ENCODE data around the gene FLRT1.

Gene FLRT1

DNA sequence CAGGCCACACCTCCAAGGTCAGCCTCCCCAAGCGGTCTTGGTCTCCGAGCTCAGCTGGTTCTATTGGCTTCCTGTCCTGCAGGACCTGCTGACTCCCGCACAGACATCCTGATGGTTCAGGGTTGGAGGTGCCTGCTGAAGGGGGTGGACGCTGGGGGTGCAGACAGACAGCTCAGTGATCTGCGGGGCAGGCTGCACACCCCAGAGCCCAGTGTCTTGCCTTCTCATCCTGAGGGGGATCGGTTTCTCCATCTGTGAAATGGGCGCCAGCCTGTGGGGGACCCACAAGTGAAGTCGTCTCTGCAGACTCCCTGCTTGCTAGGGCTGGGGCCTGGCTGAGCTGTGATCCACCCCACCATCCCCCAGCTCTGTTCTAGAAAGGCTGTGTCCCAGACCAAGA lies 13.8 kb downstream of the FLRT1 start:
- no peak for DNase-seq

DNA sequence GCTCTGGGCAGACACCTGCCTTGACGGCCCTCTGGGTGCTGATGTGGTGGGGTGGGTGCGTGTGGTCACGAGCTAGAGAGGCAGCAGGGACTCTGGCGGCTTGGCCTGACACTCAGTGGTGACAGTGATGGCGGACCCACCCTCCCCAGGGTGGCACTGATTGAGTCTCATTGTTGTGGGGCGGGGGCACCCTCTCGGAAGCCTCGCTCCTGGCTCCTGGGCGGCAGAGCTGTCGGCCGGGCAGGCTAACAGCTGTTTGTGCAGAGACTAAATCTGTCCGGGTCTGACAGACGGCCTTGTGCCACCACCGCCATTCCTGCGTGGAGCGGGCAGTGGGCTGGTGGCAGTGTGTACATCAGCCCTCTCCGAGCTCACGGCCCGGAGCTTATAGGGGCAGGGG lies 15.6 kb downstream of the FLRT1 start:
- DNase-seq, result no peak

DNA sequence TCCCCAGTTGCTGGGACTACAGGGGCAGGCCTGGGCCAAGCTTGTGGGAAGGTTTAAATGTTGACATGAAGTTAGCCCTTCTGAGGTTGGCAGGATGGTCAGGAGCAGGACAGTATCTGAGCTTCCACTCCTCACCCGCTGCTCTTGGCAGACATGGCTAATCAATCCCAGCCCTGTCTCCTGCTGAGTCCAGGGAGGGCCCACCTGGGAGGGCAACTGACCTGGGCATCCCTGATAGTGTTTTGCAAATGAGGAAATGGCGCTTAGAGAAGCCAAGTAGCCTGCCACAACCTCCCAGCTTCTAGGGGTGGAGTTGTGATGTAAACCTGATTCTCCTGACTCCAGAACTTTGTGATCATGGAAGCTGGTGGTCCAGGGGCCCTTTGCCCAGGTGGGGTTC lies 16.7 kb downstream of the FLRT1 start:
- DNase-seq, result no peak

DNA sequence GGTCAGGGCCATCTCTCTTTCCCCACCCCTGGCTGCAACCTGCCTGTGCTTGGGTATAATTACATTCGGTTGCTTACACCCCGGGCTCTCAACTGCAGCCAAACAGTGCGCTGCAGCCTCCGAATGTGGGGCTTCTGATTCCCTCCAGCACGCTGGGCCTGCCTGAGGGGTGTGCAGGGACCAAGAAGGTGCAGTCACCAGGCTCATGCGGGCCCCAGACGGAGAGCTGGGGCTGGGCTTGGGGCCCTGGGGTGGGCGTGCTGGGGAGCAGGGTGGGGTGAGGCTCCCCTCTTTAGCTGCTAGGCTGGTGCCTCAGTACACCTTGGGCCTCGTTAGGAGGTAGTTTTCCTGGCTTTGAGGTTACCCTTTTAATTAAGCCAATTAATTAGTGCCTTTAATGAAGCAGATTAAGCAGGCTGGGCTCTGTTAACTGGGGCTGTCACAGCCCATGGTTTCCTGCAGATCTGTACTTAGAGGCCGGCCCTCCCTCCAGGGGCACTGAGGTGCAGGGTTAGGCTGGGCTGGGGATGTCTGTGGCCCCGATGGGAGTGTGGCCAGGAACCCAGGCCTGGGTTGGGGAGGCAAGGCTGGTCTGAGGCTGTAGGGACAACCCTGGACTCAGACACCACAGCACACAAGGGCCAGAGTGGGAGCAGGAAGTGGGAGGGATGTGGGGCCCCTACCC lies 17.3 kb downstream of the FLRT1 start:
- DNase-seq, result no peak

DNA sequence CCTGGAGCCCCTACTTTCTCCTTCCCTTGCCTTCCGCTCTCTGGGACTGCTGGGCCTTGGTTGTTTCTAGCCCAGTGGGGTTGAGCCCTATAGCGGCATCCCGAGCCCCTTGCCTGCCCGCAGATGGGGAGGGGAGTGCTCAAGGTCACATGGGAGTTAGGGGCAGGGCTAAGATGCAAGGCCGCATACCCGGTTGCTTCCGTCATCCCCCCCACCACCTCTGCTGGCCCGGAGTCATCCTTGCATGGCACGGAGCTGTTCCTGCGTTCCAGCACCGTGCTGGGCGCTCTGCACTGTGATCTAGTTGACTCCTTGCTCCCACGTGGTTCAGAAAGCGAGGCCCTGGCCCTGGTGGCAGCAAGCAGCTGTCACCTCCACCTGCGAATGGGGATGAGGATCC lies 18.0 kb downstream of the FLRT1 start:
- DNase-seq, result no peak

DNA sequence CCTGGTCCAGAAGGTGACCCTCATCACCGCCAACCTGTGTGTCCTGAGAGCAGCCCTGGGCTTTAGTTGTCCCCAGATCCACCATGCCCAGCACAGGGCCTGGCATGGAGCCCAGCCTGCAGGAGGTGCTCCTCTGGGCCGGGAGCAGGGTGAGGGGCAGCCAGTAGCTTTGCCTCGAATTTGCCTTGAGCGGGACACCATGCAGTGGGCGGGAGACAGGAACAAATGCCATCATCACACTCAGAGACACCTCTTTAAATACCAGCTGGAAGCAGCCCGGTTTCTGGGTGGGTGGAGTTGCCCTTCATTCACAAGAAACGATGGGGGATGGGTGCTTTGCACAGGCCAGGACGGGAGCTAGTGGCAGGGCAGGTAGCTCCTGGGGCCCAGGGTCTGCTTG lies 19.3 kb downstream of the FLRT1 start:
- no peak for DNase-seq

DNA sequence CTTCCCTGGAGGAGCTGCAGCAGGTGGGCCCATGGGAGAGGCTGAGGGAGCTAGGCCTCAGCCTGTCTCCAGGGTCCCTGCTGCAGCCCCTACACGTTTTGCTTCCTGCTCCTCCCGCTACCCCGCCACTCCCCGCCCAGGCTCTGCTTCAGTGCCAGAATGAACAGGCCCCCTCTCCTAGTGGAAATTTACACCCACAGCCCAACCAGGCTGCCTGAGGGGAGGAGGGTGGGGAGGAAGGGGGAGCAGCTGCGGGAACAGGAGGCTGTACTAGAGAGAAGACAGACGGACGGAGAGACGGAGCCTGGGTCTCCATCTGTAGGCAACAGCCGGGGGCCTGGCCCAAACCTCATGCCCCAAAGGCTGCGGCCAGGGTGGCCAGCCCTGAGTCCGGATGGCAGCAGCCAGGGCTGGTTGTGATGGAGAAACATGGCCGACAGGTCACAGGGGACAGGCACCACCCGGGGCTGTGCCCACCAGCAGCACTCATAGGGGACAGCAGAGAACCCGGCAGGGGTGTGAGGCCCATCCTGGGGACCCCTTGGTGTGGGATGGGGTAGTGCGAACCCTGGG lies 20.6 kb downstream of the FLRT1 start:
- DNase-seq, result no peak

DNA sequence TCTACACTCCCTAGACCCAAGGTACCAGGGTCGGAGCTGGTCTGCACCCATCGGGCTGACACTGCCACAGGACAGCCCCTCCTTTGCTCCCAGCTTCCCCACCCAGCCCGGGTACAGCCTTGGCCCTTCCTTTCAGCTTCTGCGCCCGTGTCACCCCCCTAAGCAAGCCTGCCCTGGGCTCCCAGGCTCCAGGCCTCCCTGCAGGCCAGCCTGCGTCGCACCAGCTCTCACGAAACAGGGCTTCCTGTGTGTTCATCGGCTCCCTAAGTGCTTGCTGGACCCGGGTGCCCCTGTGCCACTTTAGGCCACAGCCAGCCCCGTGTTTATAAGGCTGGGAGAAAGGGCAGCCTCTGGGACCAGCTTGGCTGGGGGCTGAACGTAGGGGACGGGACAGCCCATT lies 21.1 kb downstream of the FLRT1 start:
- no peak for DNase-seq

DNA sequence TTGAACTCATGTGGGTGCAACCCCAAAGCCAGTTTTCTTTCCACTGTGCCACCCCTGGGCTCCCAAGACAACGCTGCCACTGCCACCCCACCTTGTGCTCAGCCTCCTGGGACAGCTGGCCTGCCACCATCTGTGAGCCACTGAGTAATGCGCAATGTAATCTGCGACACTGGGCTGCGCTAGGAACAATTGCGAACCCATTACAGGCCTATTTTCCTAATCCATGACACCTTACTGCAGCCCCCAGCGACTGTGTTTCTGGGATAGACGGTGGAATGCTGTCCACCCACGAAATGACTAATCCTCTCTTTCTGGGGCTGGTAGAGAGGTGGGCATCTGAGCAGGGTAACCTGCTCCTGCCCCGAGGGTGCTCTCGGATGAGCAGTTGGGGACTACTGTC lies 22.2 kb downstream of the FLRT1 start:
- no peak for DNase-seq

DNA sequence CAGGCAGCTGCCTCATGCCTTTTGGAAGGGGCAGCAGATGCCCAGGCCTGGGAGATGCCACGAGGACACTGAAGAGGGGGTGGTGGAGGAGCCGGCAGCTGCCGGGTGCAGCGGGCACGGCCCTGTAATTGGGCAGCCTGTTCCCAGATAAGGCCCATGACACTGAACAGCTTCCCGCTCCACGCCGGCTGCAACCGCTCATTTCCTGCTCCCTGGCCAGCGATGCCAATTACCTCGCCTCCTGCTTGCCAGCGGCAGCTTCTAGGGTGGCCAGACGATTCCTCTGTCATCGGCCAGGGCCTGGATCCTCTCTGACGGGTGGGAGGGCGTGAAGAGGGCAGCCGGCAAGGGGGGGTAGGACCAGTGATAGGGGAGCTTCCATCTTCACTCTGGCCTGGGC lies 22.8 kb downstream of the FLRT1 start:
- DNase-seq, result no peak

DNA sequence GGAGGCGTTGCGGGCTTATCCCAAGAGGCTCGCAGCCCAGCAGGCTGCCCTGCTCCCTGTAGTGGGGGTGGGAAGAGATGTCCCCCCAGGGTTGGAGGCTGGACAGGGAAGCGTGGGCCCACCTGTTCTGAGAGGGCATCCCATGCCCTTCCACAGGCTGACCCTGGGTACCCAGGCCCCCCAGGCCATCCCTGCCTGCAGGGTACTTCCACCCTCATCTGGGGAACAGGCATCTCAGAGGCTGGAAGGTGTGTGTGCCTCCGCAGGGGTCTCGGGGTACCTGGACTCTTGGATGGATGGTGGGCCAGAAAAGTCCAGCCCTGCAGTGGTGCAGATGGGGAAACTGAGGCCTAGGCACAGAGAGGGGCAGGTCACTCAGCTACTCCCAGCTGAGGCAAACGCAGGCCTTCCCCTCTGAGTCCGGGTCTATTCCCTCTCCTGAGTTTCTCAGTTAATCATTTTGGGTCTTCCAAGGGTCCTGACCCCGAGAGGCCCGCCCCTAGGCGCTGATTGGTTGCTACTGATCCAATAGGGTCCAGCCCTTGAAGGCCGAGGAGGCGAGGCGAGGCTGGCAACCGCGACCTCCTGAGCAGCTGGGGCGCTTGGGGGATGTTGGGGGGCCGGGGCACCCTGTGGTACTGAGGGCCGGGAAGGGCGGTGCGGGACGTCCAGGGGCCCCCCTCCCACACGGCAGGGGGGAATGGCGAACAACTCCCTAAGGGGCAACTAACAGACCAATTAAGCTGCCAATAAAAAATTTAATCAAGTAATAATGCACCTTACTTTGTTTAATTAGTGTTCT lies 23.8 kb downstream of the FLRT1 start:
- no peak for DNase-seq

DNA sequence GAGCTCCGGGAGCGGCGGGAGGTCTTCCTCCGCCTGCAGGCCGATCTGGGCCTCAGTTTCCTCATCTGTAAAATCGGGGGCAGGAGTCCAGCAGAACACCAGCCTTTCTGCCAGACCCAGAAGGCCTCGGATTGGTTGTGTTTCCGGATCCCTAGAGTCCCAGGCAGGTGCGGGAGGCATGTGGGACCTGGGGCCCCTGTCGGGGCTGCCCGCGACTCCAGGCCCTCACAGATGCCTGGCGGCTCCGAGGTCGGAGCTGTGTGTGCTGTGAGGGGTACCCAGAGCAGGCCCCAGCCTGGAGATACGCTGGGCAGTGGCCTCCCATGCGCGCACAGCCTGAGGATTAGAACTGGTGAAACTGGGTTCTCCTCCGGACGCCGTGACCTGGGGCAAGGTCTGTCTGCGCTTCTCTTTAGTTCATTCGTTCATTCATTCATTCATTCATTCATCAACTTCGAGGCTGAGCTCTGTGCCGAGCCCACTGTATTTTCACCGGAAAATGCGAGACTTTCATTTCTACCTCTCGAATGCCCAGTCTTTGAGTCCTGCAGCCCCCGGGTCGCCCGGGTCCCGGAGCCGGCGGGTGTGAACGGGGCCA lies 24.6 kb downstream of the FLRT1 start:
- peak; percentile 61 for DNase-seq

DNA sequence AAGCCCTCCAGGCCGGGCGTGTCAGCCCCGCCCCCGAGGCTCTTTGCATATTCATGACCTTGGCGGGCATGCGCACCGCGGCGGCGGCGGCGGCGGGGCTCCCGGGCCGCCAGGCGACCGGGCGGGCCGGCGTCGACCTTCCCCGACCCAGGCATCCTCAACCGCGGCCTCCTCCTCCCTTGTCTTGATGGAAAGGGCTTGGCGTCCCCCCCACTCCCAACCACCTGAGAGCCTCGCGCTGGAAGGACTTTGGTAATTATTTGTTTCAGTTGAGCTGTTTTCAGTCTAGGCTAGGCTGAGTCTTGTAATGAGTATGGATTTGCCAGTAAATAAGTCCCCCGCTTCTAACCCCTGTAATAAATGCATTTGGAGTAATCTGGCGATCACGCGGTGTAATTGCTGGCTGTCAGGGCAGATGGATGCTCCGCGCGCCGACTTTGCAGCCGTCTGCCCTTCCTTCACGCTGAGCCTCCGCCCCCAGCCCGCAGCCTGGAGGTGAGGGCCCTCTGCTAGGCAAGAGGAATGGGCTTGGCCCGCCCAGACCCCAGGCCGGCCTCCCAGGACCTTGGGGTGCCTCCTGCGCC lies 25.2 kb downstream of the FLRT1 start:
- peak; percentile 79 for DNase-seq

DNA sequence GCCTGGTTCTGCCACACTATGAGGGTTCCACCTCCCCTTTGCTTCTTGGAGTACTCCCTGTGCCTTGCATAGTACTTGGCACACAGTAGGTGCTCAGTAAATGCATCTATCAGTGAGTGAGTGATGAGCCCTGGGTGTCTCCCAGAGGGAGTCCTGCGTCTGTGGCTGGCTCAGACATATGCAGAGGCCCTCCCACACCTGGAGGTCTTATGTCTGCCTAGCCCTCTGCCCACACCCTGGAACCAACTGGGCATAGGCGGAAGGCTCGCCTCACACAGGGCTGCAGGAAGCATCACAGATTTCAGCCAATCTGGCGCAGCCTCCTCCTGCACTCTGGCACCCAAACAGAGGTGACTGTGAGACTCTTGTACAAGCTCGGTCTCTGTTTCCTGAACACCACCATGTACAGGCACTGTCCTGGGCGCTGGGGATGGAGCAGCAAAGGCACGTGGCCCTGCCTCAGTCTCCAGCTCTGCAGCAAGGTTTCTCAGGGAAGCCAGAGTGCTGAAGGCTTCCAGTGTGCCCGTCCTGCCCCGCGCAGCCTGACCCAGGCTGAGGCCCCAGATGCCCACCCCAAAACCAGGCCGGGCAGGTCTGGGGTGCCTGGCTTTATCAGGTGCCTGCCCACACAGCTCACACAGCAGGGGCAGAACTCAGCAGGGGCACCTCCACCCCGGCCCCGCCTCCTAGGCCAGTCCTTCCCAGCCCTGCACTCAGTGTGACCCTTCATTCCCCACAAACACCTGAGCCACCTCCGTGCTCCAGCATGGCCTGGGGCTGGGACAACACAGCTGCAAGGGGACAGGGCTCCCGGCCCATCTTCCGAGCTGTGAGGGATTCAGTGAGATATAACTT lies 26.7 kb downstream of the FLRT1 start:
- no peak for DNase-seq

DNA sequence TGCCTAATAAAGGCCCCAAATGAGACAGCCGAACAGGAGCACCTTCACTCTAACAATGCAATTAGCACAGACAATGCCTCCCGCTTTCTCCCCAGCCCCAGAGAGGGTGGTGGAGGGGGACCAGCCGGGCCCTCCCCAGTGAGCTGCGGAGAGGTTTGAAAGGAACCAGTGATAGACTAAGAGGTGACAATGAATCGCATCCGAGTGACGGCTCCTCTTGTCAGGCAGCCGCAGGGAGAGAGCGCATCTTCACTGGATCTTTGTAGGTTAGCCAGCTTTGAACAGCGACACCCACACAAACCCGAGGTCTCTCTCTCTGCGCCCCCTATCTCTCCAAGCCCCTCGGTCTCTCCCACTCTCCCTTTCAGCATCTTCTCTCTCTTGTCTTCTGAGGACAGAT lies 28.0 kb downstream of the FLRT1 start:
- DNase-seq, result peak; percentile 68

DNA sequence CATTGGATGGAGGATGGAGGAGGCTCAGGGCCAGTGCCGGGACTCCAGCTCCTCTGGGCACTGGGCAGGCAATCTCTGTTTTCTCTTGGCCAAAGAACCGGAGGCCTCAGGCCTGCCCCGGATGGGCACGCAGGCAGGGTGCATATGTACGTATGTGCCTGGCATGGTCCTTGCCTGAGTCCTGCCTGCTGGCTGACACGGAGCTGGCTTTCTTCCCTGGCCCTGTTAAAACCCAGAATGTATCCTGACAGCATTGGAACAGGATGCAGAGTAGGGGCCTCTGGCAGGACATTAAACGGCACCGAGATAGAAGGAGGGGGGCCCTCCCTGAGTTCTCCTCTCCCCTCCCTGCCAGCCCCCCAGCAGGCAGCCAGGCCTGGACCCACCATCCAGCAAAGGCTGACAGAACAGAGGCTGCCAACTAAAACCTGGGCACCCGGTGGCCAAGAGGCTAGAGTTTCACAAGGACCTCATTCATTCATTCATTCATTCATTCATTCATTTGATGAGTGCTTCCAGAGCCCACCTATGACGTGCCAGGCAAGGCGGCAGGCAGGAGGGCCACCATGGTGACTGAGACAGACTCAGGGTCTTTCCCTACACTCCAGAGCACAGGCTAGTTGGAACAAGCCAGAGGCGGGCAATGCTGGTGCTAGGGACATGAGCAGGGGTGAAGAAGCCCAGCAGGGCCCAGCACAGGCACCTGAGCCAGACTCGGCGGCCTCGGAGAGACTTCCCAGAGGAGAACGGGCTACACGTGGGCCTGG lies 28.8 kb downstream of the FLRT1 start:
- no peak for DNase-seq

DNA sequence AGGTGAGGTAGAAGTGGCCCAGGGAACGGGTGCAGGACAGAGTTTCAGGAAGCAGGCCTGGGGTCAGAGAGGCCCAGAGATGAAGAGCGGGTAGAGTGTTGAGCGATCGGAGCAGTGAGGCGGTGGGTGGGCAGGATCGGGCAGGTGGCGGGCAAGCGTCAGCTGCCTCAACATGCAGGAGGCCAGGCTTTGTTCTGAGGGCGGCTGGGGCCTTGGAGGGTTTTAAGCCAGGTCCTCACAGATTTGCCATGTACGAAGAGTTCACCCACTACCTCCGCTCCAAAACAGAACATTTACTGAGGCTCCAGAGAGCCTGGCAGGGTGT lies 29.4 kb downstream of the FLRT1 start:
- no peak for DNase-seq

DNA sequence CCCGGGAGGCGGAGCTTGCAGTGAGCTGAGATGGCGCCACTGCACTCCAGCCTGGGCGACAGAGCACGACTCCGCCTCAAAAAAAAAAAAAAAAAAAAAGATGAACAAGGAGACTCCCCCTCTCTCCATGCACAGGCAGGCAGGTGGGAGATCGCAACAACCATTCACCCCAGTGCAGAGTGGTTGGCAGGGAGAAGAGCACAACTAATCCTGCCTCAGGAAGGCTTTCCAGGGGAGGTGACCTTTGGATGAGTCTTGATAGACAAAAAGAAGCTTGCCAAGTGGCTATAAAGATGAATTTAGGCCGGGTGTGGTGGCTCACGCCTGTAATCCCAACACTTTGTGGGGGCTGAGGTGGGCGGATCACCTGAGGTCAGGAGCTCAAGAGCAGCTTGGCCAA lies 30.0 kb downstream of the FLRT1 start:
- DNase-seq, result no peak

DNA sequence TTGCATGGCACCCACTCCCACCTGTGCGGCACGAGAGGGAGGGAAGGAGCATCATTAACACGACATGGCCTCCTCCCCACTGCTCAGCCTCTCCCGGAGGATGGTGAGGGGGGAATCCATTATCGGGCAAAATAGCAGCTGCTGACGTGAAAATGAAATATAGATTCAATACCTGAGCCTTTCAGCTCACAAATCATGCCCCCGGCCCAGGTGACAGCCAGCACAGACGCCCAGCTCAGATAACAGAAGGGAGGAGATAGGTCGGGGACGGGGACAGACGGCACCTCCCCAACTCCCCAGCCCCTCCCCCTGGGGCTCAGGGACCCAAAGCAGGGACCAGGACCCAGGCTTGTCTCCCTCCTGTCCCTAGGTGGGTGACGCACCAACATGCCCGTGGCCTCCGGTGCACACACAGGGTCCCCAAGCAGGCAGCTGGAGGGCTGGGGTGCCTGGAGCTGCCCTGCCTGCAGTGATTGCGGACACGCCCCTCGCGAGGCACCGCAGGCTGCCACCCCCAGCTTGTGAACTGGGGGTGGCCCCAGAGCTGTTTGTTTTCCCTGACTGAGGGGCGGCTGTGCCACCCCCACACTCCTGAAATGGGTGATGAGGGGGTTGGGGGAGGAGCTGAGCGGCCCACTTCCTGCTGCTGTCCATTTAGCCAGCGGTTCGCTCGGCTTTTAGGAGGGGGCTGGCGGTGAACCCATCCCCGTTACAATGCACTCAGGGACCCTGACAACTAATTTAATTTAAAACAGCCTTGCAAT lies 31.7 kb downstream of the FLRT1 start:
- DNase-seq, result no peak

DNA sequence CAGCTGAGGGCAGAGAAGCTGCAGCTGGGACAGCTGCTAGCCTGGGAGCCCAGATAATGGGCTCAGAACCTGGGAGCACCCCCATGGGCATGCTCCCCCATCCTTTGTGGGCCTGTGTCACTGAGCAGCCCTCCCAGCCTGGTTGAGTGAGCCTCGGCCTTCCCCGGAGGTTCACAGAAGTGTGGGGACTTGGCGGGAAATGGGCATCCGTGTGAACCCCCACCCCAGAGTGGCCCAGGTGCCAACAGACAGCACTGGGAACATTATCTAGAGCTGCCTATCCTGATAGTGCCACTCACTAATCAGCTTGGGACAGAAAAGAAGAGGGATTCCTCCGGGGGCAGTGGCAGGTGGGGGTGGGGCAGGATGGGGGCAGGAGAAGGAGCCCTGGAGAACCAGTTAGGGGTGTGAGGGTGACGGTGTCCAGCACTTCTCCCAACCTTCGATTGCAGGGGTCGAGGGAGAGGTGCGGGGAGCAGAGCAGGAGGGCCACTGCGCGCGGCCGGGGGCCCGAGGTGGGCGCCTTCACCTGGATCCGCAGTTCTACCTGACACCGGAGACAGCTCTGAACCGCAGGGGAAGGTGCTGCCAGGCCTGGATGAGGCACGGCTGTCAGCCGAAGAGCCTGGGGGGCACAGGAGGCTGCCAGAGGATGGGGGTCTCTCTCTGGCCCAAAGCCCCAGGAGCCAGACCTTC lies 33.1 kb downstream of the FLRT1 start:
- DNase-seq, result no peak

Measured in retina (tissue), 1 donor.